Ovary (tissue), 3 donors: Measurements from ENCODE around the gene DLL3.

Experiments used
- CTCF ChIP-seq, 3 donors: fragments of 450-650 bp in 2 of 3; fragments of 200-600 bp in 1 of 3; IDR thresholded peaks; one replicate each; pipeline versions ENCODE4 v1.5.1 to v1.8.0; 2016 to 2022; ENCODE audit warnings: antibody characterized with exemption in 3 of 3, mild to moderate bottlenecking in 1 of 3
- EP300 ChIP-seq: sonication (generic); formaldehyde crosslinking; IDR thresholded peaks from one replicate; pipeline ENCODE4 v1.6.1; 2017; ENCODE audit warnings: antibody characterized with exemption
- POLR2A ChIP-seq: fragments of 450-650 bp; IDR thresholded peaks from one replicate; pipeline ENCODE4 v1.6.1; 2017; ENCODE audit warnings: antibody characterized with exemption, mild to moderate bottlenecking, moderate library complexity
- donor health status: DM: no; HTN: no; CAD: no.

GRCh38 chr19:39539165-39539517 lies 40.4 kb downstream of the DLL3 start:
- TF ChIP-seq CTCF (IDR thresholded peaks at IDR 0.05): no peak
- no peak for TF ChIP-seq EP300
- no peak for TF ChIP-seq POLR2A
